Neural cell (in vitro differentiated cells): ENCODE data around the gene GPR101.

ENCODE experiments used
- EP300 ChIP-seq: fragments of 450-650 bp; conservative IDR thresholded peaks from 2 replicates; pipeline ENCODE4 v1.6.1; 2014; ENCODE audit warnings: antibody characterized with exemption, mild to moderate bottlenecking, moderate library complexity; ENCODE audit not compliant: poor library complexity, severe bottlenecking
- EZH2 ChIP-seq: fragments of 200-600, 300-800 bp; shearing (Covaris generic), sonication (generic); IDR thresholded peaks from 2 replicates; pipeline ENCODE4 v1.6.1; 2014; ENCODE audit warnings: antibody characterized with exemption, low read length, borderline replicate concordance, mild to moderate bottlenecking; ENCODE audit not compliant: insufficient read depth, poor library complexity, severe bottlenecking
- SMC3 ChIP-seq: fragments of 450-650 bp; conservative IDR thresholded peaks from 2 replicates; pipeline ENCODE4 v1.6.1; 2014; ENCODE audit warnings: antibody characterized with exemption, mild to moderate bottlenecking, moderate library complexity; ENCODE audit not compliant: poor library complexity
- TAF1 ChIP-seq: IDR thresholded peaks from 2 replicates; pipeline ENCODE4 v1.6.1; 2012; ENCODE audit warnings: low read depth
- TF ChIP-seq, protein P1 (sequence below): fragments of 450-650 bp; IDR thresholded peaks from 2 replicates; pipeline ENCODE4 v1.5.1; 2014; ENCODE audit warnings: antibody characterized with exemption, mild to moderate bottlenecking, moderate library complexity; ENCODE audit not compliant: poor library complexity, severe bottlenecking

DNA sequence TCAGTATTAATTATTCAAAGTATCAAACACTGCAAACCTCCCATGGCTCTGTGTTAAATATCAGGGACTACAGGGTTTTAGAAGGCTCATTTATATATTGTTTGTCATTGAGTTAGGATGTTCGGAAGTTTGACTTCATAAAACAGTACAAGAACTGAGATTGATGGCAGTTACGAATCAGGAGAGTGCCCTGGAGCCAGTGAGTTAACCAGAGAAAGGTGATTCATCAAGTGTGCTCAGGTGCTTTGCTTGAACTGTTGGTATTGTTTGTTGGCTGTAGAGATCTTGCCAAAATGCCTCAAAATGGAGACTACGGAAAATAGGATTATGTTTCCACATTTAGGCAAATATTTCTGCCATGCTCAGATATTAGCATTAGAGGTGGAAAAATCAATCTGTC lies 7.5 kb upstream of the GPR101 start:
- TF ChIP-seq, protein P1, sequence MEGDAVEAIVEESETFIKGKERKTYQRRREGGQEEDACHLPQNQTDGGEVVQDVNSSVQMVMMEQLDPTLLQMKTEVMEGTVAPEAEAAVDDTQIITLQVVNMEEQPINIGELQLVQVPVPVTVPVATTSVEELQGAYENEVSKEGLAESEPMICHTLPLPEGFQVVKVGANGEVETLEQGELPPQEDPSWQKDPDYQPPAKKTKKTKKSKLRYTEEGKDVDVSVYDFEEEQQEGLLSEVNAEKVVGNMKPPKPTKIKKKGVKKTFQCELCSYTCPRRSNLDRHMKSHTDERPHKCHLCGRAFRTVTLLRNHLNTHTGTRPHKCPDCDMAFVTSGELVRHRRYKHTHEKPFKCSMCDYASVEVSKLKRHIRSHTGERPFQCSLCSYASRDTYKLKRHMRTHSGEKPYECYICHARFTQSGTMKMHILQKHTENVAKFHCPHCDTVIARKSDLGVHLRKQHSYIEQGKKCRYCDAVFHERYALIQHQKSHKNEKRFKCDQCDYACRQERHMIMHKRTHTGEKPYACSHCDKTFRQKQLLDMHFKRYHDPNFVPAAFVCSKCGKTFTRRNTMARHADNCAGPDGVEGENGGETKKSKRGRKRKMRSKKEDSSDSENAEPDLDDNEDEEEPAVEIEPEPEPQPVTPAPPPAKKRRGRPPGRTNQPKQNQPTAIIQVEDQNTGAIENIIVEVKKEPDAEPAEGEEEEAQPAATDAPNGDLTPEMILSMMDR = no peak
- TF ChIP-seq EP300 = no peak
- no peak for TF ChIP-seq EZH2
- TF ChIP-seq TAF1 = no peak
- TF ChIP-seq SMC3 = no peak
